HG03159 (cell line): ENCODE results near the gene MEI4.
"Not testable (repeated sequence)": the region's sequence is repeated elsewhere in the genome, so short reads cannot be mapped to it uniquely, and the experiment has no call there.

ENCODE experiments used
- ATAC-seq: cut with Tn5 transposase; IDR thresholded peaks from one replicate; pipeline ENCODE4 v1.9.1; 2021; ENCODE audit warnings: mild to moderate bottlenecking, moderate library complexity; ENCODE audit not compliant: unreplicated experiment

Gene MEI4

GRCh38 chr6:77814119-77814518 is 161.3 kb downstream of the MEI4 start:
- no peak for ATAC-seq

DNA sequence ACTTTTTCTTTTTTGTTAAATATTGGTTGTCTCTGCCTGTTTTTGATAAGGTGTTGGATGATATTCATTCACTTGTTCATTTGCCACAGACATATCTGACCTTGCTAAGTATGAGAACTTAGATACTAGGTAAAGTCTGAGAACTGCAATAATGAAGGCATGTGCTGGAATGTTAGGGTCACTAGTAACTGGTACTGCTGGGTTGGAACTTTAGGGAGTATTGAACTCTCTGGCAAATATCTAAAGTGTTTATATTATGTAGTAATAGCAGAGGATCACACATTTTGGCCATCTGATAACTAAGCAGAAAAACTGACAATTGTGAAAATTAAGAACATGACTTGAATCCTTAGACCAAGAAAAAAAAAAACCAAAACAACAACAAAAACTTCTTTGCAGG is 162.7 kb downstream of the MEI4 start:
- no peak for ATAC-seq

DNA sequence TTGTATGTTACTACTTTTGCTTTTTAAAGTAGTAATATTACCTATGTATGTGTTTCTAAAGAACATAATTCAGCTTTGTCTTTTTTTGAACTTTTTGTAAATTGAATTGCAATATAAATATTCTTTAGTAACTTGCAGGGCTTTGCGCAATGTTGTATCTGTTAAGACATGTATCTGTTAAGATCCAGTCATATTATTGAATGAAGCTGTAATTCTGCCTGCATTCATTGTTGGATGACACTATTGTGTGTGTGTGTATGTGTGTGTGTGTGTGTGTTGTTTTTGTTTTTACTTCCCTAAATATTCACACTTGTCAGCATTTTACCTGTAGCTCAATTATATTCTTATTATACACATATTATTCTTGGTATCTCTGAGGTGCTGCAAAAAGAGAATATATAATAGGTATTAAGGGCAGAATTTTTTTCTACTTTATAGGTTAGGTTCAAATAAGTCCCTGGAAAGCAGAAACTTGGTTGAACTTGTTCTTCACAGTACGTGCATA is 164.0 kb downstream of the MEI4 start:
- ATAC-seq: no peak

- ATAC-seq: no peak
These were observed 169.4 kb downstream of the MEI4 start for GRCh38 chr6:77822265-77822664.

- no peak for ATAC-seq
These were observed 172.4 kb downstream of the MEI4 start for GRCh38 chr6:77825204-77825603.

DNA sequence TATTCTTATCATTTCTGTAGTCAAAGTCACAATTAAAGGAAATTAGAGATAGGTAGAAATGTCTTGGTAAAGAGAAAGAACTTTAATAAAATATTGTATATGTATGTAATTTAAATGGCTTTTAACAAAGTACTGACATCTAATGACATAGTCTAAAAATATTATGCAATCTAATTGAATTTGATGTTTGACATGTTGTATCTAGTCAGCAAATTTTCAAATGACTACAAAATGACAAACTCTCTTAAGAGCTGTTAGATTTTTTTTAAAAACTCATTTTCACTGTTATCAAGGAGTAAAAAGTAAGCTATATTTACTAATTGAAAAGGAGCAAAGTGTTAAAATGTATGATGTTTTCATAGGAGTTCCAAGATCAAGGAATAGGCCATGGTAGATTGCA is 176.9 kb downstream of the MEI4 start:
- ATAC-seq: no peak

GRCh38 chr6:77833749-77834148 is 180.9 kb downstream of the MEI4 start:
- ATAC-seq: not testable (repeated sequence)

DNA sequence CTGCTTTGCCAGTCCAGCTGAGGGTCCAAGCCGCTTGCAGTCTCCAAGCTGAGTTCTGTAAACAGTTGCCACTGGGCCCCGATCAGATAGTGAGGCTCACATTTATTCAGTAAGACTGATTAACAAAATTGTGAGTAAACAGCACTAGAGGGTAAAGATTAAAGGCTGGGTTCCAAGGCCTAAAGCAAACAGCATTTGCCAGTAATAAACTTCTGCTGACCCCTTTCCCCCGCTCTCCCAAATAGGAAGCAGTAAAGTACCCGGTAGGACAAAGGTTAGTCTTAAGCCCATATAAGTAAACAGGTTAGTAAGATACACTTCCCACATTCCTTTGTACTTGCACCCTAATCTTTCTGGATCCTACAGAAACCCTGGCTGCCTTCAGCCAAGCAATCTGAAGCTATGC is 181.8 kb downstream of the MEI4 start:
- no peak for ATAC-seq

GRCh38 chr6:77837034-77837784 is 184.4 kb downstream of the MEI4 start:
- no peak for ATAC-seq

DNA sequence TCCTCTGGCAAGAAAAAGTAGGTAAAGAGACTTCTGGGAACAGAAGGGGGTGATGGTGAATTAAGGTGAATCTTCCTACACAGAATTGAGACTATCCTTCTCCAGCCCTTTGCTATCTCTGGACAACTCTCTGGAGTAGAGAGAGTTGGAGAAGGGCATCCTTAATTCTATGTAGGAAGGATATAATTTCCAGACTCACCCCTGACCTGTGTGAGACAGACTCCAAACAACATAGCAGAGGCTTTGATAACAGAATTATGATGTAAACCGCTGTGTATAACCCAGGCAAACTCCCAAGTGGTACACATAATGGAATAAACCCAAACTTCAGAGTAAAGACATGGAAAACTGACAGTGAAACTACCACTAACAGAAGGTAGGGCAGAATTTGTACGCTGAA is 186.5 kb downstream of the MEI4 start:
- no peak for ATAC-seq

DNA sequence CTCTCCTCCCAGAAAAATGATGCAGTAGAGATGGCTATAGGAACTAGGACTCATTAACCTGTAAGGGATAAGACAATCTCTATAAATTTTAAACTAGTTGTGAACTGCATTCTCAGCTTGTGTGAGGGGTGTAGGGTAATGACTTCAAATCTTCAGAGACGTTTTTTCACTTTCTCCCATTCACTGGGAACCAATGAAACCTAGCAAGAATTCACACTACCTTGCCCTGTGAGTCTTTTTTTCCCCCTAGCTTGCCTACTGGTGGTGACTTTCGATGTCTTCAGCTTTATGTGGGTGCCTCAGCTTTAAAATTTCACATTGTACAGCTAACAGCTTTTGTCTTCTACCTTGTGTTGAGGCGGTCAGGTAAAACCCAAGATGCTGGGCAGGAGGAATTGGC is 192.0 kb downstream of the MEI4 start:
- ATAC-seq: no peak

- no peak for ATAC-seq
These were observed 200.6 kb downstream of the MEI4 start for GRCh38 chr6:77853401-77853800.

DNA sequence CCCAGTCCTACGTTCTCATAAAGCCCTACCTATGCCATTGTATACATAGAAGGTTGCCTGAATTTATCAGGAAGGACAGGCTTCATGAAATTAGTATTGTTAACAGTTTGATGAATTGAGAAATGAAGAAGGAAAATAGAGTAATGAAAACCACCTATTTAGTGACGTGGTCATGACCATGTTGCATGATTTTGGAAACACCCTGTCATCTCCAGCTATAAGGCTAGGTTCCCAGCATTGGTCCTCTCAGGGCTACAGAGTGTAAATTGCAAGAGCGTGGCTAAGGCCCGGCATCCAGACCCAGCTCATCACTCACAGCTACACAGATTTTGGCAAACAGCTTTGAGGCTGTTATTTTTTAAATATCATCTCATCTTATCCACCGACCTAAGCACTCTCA is 203.6 kb downstream of the MEI4 start:
- ATAC-seq: no peak

- no peak for ATAC-seq
These were observed 204.6 kb downstream of the MEI4 start for GRCh38 chr6:77857421-77857820.

GRCh38 chr6:77876300-77876699 is 223.5 kb downstream of the MEI4 start:
- no peak for ATAC-seq

DNA sequence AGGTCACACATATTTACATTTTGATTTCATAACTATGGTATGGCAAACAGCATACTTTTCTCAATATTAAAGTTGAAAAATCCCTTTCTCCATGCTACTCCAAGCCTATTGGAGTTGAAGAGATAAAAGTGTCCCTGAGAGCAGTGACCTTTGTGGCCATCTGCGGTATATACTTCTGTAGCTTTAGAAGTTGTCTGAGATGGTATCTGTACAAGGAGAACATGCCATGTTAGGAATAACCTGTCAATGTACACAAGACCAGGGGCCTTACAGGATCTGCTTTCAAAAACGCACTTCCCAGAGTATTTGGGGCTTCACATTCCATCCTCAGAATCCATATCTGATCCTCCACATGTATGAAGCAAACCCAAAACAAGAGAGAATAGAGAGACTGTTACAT is 226.7 kb downstream of the MEI4 start:
- no peak for ATAC-seq

- ATAC-seq: no peak
These were observed 227.7 kb downstream of the MEI4 start for GRCh38 chr6:77880501-77880900.

DNA sequence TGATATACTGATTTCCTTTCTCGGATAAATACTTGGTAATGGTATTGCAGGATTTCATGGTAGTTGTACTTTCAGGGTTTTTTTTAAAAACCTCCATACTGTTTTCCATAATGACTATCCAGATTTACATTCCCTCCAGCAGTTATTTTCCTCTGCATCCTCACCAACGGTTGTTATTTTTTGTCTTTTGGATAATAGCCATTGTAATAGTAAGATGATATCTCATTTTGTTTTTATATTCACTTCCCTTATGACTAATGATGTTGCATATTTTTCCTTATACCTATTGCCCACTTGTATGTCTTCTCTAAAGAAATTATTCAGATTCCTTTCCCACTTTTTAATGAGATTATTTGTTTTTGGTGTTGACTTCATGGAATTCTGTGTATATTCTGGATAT is 231.0 kb downstream of the MEI4 start:
- ATAC-seq: no peak

GRCh38 chr6:77893391-77893790 is 240.6 kb downstream of the MEI4 start:
- no peak for ATAC-seq

DNA sequence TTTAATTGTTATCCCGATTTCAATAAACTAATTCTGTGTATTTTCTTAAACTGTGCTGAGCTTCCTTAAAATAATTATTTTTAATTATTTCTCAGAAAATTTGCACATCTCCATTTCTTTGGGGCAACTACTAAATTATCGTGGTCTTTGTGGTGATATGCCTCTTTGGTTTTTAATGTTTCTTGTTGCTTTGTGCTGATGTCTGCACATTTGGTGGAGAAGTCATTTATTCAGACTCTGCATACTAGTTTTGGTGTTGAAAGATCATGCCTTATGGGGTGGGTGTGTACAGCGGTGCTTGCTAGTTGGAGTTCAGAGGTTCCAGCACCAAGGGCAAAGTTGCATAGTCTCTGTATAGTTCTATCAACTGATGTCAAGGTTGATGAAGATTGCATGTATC is 253.2 kb downstream of the MEI4 start:
- no peak for ATAC-seq

DNA sequence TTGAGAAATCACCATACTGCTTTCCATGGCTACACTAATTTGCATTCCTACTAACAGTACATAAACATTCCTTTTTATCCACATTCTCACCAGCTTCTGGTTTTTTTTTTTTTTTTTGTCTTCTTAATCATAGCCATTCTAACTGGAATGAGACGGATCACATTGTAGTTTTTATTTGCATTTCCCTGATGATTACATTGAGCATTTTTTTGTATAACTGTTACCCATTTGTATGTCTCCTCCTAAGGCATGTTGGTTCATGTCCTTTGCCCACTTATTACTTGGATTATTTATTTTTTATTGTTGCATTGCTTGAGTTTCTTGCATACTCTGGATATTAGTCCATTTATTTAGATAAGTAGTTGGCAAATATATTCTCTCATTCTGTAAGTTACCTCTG is 258.0 kb downstream of the MEI4 start:
- ATAC-seq: no peak

DNA sequence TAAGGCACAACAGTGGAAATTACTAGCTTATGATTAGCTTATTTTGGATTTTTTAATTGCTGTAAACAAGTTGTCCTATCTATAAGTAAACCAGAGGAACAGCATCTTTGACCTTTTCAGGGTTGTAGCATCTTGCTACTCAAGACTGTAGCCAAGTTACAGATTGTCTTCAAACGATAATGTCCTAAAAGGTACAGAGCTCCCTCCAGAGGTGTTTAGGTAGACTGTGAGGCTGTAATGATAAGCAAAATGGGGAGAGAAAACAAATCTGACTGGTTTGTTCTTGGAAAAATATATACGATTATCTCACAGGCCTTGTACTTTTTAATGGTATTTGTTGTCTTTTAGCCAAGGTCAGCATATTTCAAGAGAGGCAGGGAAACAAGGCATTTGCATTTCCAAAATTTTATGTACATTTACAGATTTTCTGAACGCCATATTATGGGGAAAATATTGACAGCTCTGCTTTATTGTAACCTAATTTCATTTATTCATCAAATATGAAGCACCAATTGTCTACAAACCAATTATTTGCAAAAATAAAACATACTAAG is 273.4 kb downstream of the MEI4 start:
- ATAC-seq: no peak

GRCh38 chr6:77930382-77930781 is 277.5 kb downstream of the MEI4 start:
- no peak for ATAC-seq
